Measurements from ENCODE around the gene FAM168A. TPM values are rescaled to one million over a fixed set of nuclear protein-coding genes. Genes with fewer than 3 reads are reported as not detected.

The FAM168A gene
- total and polyA plus RNA-seq, 9 of the 15 experiments (the other 6 are each of a cell fraction or from before 2014, with no cell fraction given) = 0.44 to 7.2 (median 2.9) TPM

GRCh38 chr11:73384872-73385689 is 212.8 kb downstream of the FAM168A start (continued):
- TF ChIP-seq E2F8 (IDR thresholded peaks at IDR 0.05; ENCODE audit: low read depth, partially characterized antibody) = no peak
- TF ChIP-seq NCOA4 (IDR thresholded peaks at IDR 0.05; ENCODE audit: partially characterized antibody) = no peak
- TF ChIP-seq RBM34 (IDR thresholded peaks at IDR 0.05; ENCODE audit: borderline replicate concordance, insufficient read depth, low read length) = no peak
- TF ChIP-seq BRD9 (IDR thresholded peaks at IDR 0.05; ENCODE audit: low read depth, partially characterized antibody) = no peak
- no peak for TF ChIP-seq TAF1 (IDR thresholded peaks at IDR 0.05; ENCODE audit: control insufficient read depth, extremely low read depth, insufficient read depth, low read length, severe bottlenecking)
- 0 out of 4 replicates have a peak, but pooled peaks of 1 of the 2 experiments have one; percentile 28 for TF ChIP-seq HDAC1 (IDR thresholded peaks at IDR 0.05)
- TF ChIP-seq ESRRA (IDR thresholded peaks at IDR 0.05; ENCODE audit: borderline replicate concordance, low read depth) = peak; percentile 36; the same call in 1 of the 2 replicates
- peak; percentile 24 for TF ChIP-seq CCNT2 (IDR thresholded peaks at IDR 0.05; ENCODE audit: borderline replicate concordance, extremely low read depth, insufficient read length, low read depth, low read length)
- TF ChIP-seq TSC22D4 (tag; IDR thresholded peaks at IDR 0.05) = no peak
- no peak for TF ChIP-seq NR4A1 (CRISPR knock-in tag; IDR thresholded peaks at IDR 0.05)
- TF ChIP-seq NR4A1 (tag; IDR thresholded peaks at IDR 0.05) = no peak
- 0 out of 4 replicates have a peak, but pooled peaks of 1 of the 2 experiments have one; percentile 31 for TF ChIP-seq RCOR1 (IDR thresholded peaks at IDR 0.05; ENCODE audit: borderline replicate concordance in 1 of 2, low read depth in 2 of 2, low read length in 2 of 2)
- TF ChIP-seq HMGN3 (IDR thresholded peaks at IDR 0.05; ENCODE audit: borderline replicate concordance, extremely low read depth, insufficient read length, low read depth, low read length) = peak; percentile 45
- TF ChIP-seq ZNF184 (CRISPR knock-in tag; IDR thresholded peaks at IDR 0.05) = no peak
- no peak for TF ChIP-seq TAL1 (IDR thresholded peaks at IDR 0.05)
- TF ChIP-seq ZNF408 (CRISPR knock-in tag; IDR thresholded peaks at IDR 0.05; ENCODE audit: low read depth) = no peak
- TF ChIP-seq CREBBP (IDR thresholded peaks at IDR 0.05; ENCODE audit: low read depth, low read length) = no peak
- peak; percentile 50 for TF ChIP-seq ZFX (CRISPR knock-in tag; IDR thresholded peaks at IDR 0.05)
- peak; percentile 71; the same call in 1 of the 2 replicates for TF ChIP-seq ZBTB7A (IDR thresholded peaks at IDR 0.05; ENCODE audit: borderline replicate concordance, control insufficient read depth, low read depth, low read length)
- no peak for TF ChIP-seq STAT5A (IDR thresholded peaks at IDR 0.05; ENCODE audit: borderline replicate concordance, low read length)
- peak; percentile 29; the same call in 1 of the 2 replicates for TF ChIP-seq ZNF583 (CRISPR knock-in tag; IDR thresholded peaks at IDR 0.05)
- TF ChIP-seq, protein P1, sequence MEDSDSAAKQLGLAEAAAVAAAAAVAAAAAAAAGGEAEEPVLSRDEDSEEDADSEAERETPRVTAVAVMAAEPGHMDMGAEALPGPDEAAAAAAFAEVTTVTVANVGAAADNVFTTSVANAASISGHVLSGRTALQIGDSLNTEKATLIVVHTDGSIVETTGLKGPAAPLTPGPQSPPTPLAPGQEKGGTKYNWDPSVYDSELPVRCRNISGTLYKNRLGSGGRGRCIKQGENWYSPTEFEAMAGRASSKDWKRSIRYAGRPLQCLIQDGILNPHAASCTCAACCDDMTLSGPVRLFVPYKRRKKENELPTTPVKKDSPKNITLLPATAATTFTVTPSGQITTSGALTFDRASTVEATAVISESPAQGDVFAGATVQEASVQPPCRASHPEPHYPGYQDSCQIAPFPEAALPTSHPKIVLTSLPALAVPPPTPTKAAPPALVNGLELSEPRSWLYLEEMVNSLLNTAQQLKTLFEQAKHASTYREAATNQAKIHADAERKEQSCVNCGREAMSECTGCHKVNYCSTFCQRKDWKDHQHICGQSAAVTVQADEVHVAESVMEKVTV (CRISPR knock-in tag; IDR thresholded peaks at IDR 0.05) = no peak
